DMS53 treated with DMSO at 0.1 percent for 48 hours (cell line): Measurements from ENCODE around the gene IL31RA.
"Not testable (repeated sequence)": the region's sequence is repeated elsewhere in the genome, so short reads cannot be mapped to it uniquely, and the experiment has no call there.

ENCODE experiments used
- DNase-seq: peaks from one replicate; lab custom pipeline; 2025; ENCODE audit not compliant: unreplicated experiment; lab: John Stamatoyannopoulos, UW

The IL31RA gene

GRCh38 chr5:55923865-55924500 is 72.8 kb downstream of the IL31RA start:
- no peak for DNase-seq

- DNase-seq = no peak
Measured at GRCh38 chr5:55924744-55925143, 73.6 kb downstream of the IL31RA start.

GRCh38 chr5:55925181-55925580 is 74.0 kb downstream of the IL31RA start:
- no peak for DNase-seq

GRCh38 chr5:55925712-55926111 is 74.6 kb downstream of the IL31RA start:
- DNase-seq = no peak

GRCh38 chr5:55926476-55926875 is 75.3 kb downstream of the IL31RA start:
- DNase-seq = no peak

- DNase-seq = no peak
Measured at GRCh38 chr5:55927861-55928655, 76.9 kb downstream of the IL31RA start.

- DNase-seq = no peak
Measured at GRCh38 chr5:55929020-55929799, 78.1 kb downstream of the IL31RA start.

- no peak for DNase-seq
Measured at GRCh38 chr5:55932700-55933099, 81.5 kb downstream of the IL31RA start.

- no peak for DNase-seq
Measured at GRCh38 chr5:55933377-55934114, 82.4 kb downstream of the IL31RA start.

GRCh38 chr5:55934115-55934613 is 83.0 kb downstream of the IL31RA start:
- peak; percentile 88 for DNase-seq

- DNase-seq = no peak
Measured at GRCh38 chr5:55934720-55935119, 83.6 kb downstream of the IL31RA start.

- DNase-seq = no peak
Measured at GRCh38 chr5:55935371-55935770, 84.2 kb downstream of the IL31RA start.

GRCh38 chr5:55936100-55936693 is 85.0 kb downstream of the IL31RA start:
- DNase-seq = peak; percentile 77

- not testable (repeated sequence) for DNase-seq
Measured at GRCh38 chr5:55937598-55937997, 86.4 kb downstream of the IL31RA start.

GRCh38 chr5:55941154-55941553 is 90.0 kb downstream of the IL31RA start:
- DNase-seq = not testable (repeated sequence)

- no peak for DNase-seq
Measured at GRCh38 chr5:55959208-55959607, 108.1 kb downstream of the IL31RA start.

GRCh38 chr5:55960779-55961178 is 109.6 kb downstream of the IL31RA start:
- no peak for DNase-seq

- no peak for DNase-seq
Measured at GRCh38 chr5:55965525-55965924, 114.4 kb downstream of the IL31RA start.

- no peak for DNase-seq
Measured at GRCh38 chr5:55966284-55966683, 115.1 kb downstream of the IL31RA start.

GRCh38 chr5:55969956-55970355 is 118.8 kb downstream of the IL31RA start:
- DNase-seq = no peak
